Neural cell (in vitro differentiated cells): Measurements from ENCODE around the gene NAGS. TPM values are rescaled to one million over a fixed set of nuclear protein-coding genes. Genes with fewer than 3 reads are reported as not detected.

Experiments used
- H2AFZ ChIP-seq: fragments of 200-600, 300-800 bp; sonication (generic), shearing (Covaris generic); 2 replicates; pipeline ENCODE4 v1.6.0; 2014; ENCODE audit warnings: low read depth, mild to moderate bottlenecking, antibody characterized with exemption, low read length, moderate library complexity
- H3F3A ChIP-seq: fragments of 200-600 bp; shearing (Covaris generic); 2 replicates; pipeline ENCODE4 v1.6.1; 2016; ENCODE audit warnings: mild to moderate bottlenecking, moderate library complexity, mixed read lengths, antibody characterized with exemption, low read length; ENCODE audit not compliant: insufficient read depth, poor library complexity, severe bottlenecking
- H3K27ac ChIP-seq: fragments of 200-600, 300-800 bp; sonication (generic), shearing (Covaris generic); 2 replicates; pipeline ENCODE4 v1.5.1; 2014; ENCODE audit warnings: mild to moderate bottlenecking, low read length, moderate library complexity
- H3K27me3 ChIP-seq: fragments of 300-800, 200-600 bp; sonication (generic), shearing (Covaris generic); 2 replicates; pipeline ENCODE4 v1.6.0; 2014; ENCODE audit warnings: mild to moderate bottlenecking, low read depth, low read length, moderate library complexity; ENCODE audit not compliant: insufficient read depth
- H3K36me3 ChIP-seq: fragments of 300-800, 200-600 bp; sonication (generic), shearing (Covaris generic); 2 replicates; pipeline ENCODE4 v1.5.1; 2014; ENCODE audit warnings: mild to moderate bottlenecking, antibody characterized with exemption, low read length, moderate library complexity; ENCODE audit not compliant: insufficient read depth
- H3K4me2 ChIP-seq: fragments of 300-800, 200-600 bp; sonication (generic), shearing (Covaris generic); 2 replicates; pipeline ENCODE4 v1.6.0; 2014; ENCODE audit warnings: mild to moderate bottlenecking, low read length
- H3K4me3 ChIP-seq: fragments of 300-800, 200-600 bp; sonication (generic), shearing (Covaris generic); 2 replicates; pipeline ENCODE4 v1.5.1; 2014; ENCODE audit warnings: mild to moderate bottlenecking, low read length, moderate library complexity
- H3K79me2 ChIP-seq: fragments of 200-600 bp; shearing (Covaris generic); replicated peaks from 2 replicates; pipeline ENCODE4 v1.6.0; 2014; ENCODE audit warnings: mild to moderate bottlenecking, low read length, moderate library complexity; ENCODE audit not compliant: insufficient read depth
- H3K9ac ChIP-seq: fragments of 300-800, 200-600 bp; sonication (generic), shearing (Covaris generic); 2 replicates; pipeline ENCODE4 v1.6.1; 2016; ENCODE audit warnings: mild to moderate bottlenecking, low read length, mixed read lengths
- H3K9me2 ChIP-seq: fragments of 200-600 bp; shearing (Covaris generic); 2 replicates; pipeline ENCODE4 v1.6.1; 2016; ENCODE audit warnings: mild to moderate bottlenecking, low read length, mixed read lengths; ENCODE audit not compliant: insufficient read depth
- H3K9me3 ChIP-seq: fragments of 200-600, 300-800 bp; sonication (generic), shearing (Covaris generic); 2 replicates; pipeline ENCODE4 v1.6.1; 2016; ENCODE audit warnings: mild to moderate bottlenecking, mixed run types, low read length, moderate library complexity, mixed read lengths
- H4K20me1 ChIP-seq: fragments of 200-600 bp; shearing (Covaris generic); 2 replicates; pipeline ENCODE4 v1.6.1; 2016; ENCODE audit warnings: mild to moderate bottlenecking, mixed run types; ENCODE audit not compliant: insufficient read depth
- EP300 ChIP-seq: fragments of 450-650 bp; conservative IDR thresholded peaks from 2 replicates; pipeline ENCODE4 v1.6.1; 2014; ENCODE audit warnings: antibody characterized with exemption, mild to moderate bottlenecking, moderate library complexity; ENCODE audit not compliant: poor library complexity, severe bottlenecking
- EZH2 ChIP-seq: fragments of 200-600, 300-800 bp; shearing (Covaris generic), sonication (generic); IDR thresholded peaks from 2 replicates; pipeline ENCODE4 v1.6.1; 2014; ENCODE audit warnings: antibody characterized with exemption, low read length, borderline replicate concordance, mild to moderate bottlenecking; ENCODE audit not compliant: insufficient read depth, poor library complexity, severe bottlenecking
- MXI1 ChIP-seq: fragments of 450-650 bp; conservative IDR thresholded peaks from 2 replicates; pipeline ENCODE4 v1.6.1; 2014; ENCODE audit warnings: antibody characterized with exemption, mild to moderate bottlenecking; ENCODE audit not compliant: poor library complexity, severe bottlenecking
- POLR2AphosphoS5 ChIP-seq: IDR thresholded peaks from 2 replicates; pipeline ENCODE4 v1.6.1; 2012
- RAD21 ChIP-seq: fragments of 450-650 bp; conservative IDR thresholded peaks from 2 replicates; pipeline ENCODE4 v1.6.1; 2014; ENCODE audit warnings: antibody characterized with exemption, mild to moderate bottlenecking, moderate library complexity
- REST ChIP-seq: IDR thresholded peaks from 2 replicates; pipeline ENCODE4 v1.6.1; 2012; ENCODE audit warnings: borderline replicate concordance
- SMC3 ChIP-seq: fragments of 450-650 bp; conservative IDR thresholded peaks from 2 replicates; pipeline ENCODE4 v1.6.1; 2014; ENCODE audit warnings: antibody characterized with exemption, mild to moderate bottlenecking, moderate library complexity; ENCODE audit not compliant: poor library complexity
- TAF1 ChIP-seq: IDR thresholded peaks from 2 replicates; pipeline ENCODE4 v1.6.1; 2012; ENCODE audit warnings: low read depth
- polyA plus RNA-seq: library from polyadenylated mRNA; depleted of rRNA; stranded (reverse); fragments of >200 nt; gene quantifications from 2 replicates; pipeline ENCODE4 v1.2.3, GENCODE V29; 2014
- TF ChIP-seq, protein P1 (sequence below): fragments of 450-650 bp; IDR thresholded peaks from 2 replicates; pipeline ENCODE4 v1.5.1; 2014; ENCODE audit warnings: antibody characterized with exemption, mild to moderate bottlenecking, moderate library complexity; ENCODE audit not compliant: poor library complexity, severe bottlenecking

NAGS gene
- polyA plus RNA-seq, 1 donor from 2014 or later = not detected

GRCh38 chr17:43961954-43962353 lies 42.5 kb upstream of the NAGS start:
- H3K9me3 ChIP-seq = no peaks in the 10 kb centered on the region
- H3K9me2 ChIP-seq = no peaks in the 10 kb centered on the region
- no peak overlapping the region for H3K4me3 ChIP-seq
- no peaks in the 10 kb centered on the region for H3K79me2 ChIP-seq
- no peaks in the 10 kb centered on the region for H3F3A ChIP-seq
- H3K27me3 ChIP-seq = no peaks in the 10 kb centered on the region
- TF ChIP-seq, protein P1, sequence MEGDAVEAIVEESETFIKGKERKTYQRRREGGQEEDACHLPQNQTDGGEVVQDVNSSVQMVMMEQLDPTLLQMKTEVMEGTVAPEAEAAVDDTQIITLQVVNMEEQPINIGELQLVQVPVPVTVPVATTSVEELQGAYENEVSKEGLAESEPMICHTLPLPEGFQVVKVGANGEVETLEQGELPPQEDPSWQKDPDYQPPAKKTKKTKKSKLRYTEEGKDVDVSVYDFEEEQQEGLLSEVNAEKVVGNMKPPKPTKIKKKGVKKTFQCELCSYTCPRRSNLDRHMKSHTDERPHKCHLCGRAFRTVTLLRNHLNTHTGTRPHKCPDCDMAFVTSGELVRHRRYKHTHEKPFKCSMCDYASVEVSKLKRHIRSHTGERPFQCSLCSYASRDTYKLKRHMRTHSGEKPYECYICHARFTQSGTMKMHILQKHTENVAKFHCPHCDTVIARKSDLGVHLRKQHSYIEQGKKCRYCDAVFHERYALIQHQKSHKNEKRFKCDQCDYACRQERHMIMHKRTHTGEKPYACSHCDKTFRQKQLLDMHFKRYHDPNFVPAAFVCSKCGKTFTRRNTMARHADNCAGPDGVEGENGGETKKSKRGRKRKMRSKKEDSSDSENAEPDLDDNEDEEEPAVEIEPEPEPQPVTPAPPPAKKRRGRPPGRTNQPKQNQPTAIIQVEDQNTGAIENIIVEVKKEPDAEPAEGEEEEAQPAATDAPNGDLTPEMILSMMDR = no peak
- TF ChIP-seq POLR2AphosphoS5 (no peak), REST (no peak), RAD21 (no peak), EZH2 (no peak), EP300 (no peak), MXI1 (no peak), SMC3 (no peak), TAF1 (no peak)
- H3K4me2 ChIP-seq = no peak overlapping the region
- H3K27ac ChIP-seq = no peak overlapping the region
- H4K20me1 ChIP-seq = no peaks in the 10 kb centered on the region
- no peak overlapping the region for H3K9ac ChIP-seq
- no peak overlapping the region for H2AFZ ChIP-seq
- no peaks in the 10 kb centered on the region for H3K36me3 ChIP-seq

- Histone ChIP-seq H3K79me2 (no peaks in the 10 kb centered on the region), H2AFZ (no peak overlapping the region), H3K36me3 (no peaks in the 10 kb centered on the region), H3K9ac (no peak overlapping the region), H3K27me3 (no peaks in the 10 kb centered on the region), H3K4me2 (no peak overlapping the region), H3K9me2 (no peaks in the 10 kb centered on the region), H3K4me3 (no peak overlapping the region), H3F3A (no peaks in the 10 kb centered on the region), H4K20me1 (no peaks in the 10 kb centered on the region), H3K9me3 (no peaks in the 10 kb centered on the region), H3K27ac (no peak overlapping the region)
- TF ChIP-seq MXI1 (no peak), RAD21 (no peak), TAF1 (no peak), SMC3 (no peak), POLR2AphosphoS5 (no peak), REST (no peak), EP300 (no peak), EZH2 (no peak)
These were observed 41.9 kb upstream of the NAGS start for GRCh38 chr17:43962479-43962878.
